ENCODE measurements around the gene SPATA24.
"Not testable (repeated sequence)": the region's sequence is repeated elsewhere in the genome, so short reads cannot be mapped to it uniquely, and the experiment has no call there.

The SPATA24 gene

DNA sequence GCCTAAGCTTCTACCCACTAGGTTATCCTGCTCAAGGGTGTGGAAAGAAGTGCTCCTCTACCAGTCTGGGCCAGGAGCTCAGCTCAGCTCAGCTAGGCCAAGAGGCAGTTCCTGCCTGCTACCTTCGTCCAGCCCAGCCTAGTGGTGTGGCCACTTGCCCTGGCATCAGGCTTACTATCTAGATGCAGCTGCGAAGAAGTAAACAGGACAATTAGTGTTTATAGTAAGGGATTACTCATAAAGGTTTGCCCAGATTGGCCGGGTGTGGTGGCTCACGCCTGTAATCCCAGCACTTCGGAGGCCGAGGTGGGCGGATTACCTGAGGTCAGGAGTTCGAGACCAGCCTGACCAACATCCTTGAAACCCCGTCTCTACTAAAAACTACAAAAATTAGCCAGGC is 12.8 kb upstream of the SPATA24 start:
- peak; percentile 41 for DNase-seq

DNA sequence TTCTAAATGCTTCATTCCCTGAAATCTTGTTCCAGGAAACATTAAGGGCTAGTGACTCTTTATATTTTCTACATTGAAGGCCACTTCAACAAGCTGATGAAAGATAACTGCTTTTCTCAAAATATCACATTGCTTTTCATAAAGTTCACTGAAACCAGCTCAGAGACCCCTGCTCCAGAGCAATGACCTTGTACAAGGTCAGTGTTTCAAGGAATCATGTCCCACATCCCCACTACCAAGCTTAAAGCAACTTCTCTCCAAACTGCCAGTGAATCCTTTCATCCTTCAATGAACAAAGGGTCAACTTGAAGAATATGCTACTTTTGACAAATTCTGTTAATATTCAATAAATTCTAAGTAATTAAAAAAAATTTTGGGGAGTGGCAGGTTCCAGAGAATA is 12.0 kb upstream of the SPATA24 start:
- no peak for DNase-seq

DNA sequence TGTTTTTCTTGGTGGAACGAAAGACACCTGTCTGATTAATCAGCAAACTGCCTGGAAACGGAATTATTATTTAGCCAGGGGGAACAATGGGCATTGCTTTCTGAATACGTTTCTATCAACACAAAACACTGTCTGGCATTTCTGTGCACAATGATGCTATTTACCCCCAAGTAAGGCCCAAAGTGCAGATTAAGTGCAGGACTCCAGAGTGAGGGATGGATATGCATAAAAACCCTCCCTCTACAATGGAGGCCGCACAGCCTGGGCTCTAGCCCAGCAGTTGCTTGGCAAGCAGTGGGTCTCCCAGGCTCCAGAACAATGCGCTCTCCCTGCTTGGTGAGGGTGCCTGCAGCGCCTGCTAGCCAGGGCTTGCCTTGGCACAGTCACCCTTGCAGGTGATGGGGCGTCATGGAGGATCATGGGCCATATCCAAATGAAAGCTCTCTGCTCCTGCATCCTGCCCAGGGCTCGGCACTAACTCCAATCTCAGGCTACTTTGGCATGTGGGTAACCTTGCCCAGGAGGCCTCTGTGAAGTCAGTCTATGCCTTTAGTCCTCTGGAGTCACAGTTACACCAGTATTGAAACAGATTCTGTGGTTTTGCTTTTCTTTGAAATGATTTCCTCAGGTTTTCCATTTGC is 11.5 kb upstream of the SPATA24 start:
- no peak for DNase-seq

DNA sequence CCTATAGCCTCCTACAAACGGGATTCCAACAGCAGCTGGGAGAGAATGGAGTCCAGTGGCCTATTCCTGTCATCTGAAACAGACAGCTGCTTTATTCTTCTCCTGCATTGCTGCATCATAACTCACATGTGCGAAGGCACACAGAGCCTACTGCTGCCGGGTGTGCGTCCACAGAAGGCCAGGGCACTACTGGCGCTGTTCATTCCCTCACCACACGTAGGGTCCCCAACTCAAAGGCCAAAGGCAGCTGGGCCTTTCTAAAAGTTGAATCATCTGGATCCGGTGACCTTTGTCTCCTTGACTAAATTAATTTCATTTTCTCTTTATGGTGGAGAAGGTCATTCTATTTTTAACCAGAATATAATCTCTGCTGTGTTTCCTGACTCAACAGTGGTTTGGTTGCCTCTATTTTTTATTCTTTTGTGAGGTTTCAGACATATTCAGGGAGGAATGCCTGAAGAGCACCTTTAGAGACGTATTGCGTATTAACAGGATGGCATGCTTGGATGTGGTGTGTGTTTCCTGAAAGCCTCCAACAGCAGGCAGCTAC is 10.8 kb upstream of the SPATA24 start:
- no peak for DNase-seq

DNA sequence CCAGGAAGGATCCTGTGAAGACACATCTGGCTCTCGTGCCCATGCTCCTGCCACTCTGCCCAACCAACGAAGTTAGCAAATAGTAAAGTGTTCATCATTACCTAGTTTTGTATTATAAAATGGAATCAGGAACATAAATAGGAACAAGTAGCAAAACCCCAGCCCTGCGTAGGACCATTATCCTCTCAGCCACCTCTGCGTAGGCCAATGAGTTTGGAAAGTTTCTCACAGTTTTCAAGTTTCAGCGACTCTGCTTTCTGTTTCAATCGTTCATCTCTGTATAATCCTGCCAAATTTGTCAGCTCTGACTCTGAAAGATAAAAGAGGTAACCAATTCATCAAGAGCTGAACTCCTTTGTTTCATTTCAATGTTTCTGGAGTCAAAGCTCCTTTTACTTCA is 10.1 kb upstream of the SPATA24 start:
- DNase-seq, result no peak

DNA sequence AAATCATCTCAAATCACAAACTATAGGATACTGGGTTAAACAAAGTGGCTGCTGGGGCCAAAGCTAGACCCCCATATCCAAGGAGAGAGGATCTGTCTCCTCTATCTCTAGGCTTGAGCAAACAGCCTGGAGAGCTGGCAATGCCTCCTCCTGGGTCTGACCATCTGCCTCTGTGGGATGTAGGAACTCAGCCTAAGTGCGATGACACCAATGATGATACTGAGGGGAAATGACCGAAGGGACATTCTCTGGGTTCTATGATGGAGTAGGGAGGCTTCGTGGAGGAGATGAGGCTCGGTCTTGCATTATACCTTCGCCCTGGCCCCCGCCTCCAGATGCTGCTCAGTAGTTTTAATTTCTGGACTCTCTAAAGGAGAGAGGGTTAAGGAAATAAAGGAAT is 9.3 kb upstream of the SPATA24 start:
- no peak for DNase-seq

DNA sequence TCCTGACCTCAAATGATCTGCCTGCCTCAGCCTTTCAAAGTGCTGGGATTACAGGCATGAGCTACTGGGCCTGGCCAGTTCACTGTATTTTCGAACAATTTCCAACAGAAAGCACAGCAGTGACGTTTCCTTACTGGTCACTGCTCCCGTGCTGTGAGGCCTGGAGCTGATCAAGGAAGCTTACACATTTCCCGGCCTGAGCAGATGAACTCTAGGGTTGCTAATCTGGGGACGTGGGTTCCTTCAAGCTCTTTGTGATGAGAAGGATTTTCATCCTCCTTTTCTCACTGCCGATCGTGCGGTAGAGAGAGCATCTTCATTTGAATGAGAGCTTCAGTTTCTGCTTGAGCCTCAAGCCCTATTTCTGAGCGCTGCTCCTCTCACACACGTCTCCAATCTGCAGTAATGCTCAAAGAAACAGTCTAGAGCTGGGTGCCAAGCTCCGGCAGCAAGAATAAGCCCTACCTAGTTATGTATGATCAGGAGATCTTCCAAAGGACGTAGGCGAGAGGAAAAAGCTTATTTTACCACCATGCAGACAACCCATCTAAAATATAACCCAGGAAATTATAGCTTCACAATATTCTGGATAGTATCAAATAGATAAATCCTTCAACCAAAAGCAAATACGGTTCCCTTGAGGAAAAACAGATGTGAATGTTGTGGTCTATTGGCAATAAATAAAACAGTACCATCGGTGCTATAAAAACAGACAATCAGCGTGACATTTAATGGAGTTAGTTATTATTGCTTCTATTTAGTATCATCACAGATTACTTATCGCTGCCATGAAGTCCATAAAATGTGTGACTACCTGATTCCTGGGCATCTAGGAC is 7.3 kb upstream of the SPATA24 start:
- DNase-seq, result no peak

DNA sequence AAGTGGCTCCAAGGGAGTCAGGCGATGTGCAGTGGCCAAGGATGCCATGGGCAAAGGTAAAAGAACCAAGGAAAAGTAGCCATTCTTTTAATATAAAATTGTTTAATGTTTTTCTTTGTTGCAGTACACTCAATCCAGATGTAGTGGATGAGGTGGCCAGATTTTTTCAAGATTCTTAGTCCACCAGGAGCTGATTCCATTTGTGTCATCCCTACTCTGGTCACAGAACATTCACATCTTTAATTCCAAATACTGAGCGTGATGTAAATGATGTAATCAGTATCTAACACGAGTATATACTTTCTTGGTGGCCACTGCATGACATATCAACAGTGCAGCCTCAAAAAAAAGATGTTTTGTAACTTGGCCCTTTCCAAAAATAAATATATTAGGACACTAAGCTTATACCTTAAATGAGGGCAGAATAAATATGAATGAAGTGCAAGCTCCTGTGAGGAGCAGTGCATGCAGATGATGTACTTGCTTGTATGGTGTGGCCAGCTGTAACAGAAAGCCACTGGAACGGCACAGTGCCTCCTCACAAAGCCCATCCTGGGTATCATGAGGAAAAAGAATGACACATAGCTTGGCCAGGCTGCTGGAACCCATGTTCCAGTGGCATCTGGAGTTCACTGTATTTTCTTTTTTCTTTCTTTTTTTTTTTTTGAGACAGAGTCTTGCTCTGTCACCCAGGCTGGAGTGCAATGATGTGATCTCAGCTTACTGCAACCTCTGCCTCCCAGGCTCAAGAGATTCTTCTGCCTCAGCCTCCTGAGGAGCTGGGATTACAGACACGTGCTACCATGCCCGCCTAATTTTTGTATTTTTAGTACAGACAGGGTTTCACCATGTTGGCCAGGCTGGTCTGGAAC is 6.5 kb upstream of the SPATA24 start:
- DNase-seq, result no peak

DNA sequence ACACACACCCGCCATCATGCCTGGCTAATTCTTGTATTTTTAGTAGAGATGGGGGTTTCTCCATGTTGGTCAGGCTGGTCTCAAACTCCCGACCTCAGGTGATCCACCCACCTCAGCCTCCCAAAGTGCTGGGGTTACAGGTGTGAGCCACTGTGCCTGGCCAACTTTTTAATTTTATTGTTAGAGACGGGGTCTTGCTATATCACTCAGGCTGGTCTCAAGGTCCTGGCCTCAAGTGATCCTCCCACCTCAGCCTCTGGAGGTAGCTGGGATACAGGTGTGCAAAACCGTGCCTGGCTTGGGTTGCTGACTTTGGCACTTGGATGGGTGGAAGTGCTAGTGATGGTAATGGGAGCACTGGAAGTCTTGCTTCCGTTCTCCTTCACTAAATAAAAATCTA is 5.2 kb upstream of the SPATA24 start:
- DNase-seq, result not testable (repeated sequence)

DNA sequence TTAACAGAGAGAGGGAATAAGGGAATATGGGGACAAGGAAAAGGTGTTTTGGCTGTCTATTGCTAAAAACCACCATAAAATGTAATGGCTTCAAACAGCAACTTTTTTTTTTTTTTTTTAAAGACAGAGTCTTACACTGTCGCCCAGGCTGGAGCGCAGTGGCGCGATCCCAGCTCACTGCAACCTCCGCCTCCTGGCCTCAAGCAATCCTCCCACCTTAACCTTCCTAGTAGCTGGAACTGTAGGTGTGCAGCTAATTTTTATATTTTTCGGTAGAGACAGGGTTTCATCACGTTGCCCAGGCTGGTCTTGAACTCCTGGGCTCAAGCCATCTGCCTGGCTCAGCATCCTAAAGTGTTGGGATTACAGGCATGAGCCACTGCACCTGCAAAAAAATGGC is 4.3 kb upstream of the SPATA24 start:
- no peak for DNase-seq

DNA sequence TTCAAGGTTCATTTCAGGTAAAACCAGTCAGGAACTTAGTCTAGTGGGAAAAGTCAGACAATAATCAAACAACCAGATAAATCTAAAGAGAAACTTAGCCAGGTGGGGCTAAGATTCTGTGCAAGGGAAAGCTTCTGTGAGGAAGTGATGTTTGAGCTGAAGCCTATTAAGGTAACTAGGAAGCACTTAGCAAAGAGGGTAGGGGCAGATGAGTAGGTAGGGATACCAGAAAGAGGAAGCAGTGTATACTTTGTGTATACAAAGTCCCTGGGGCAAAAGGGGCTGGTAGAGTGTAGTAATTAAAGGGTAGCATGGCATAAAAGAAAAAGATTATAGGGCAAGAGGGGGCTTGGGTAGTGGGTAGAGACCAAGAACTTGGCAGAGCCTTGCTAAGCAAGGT is 3.6 kb upstream of the SPATA24 start:
- DNase-seq, result peak; percentile 25

DNA sequence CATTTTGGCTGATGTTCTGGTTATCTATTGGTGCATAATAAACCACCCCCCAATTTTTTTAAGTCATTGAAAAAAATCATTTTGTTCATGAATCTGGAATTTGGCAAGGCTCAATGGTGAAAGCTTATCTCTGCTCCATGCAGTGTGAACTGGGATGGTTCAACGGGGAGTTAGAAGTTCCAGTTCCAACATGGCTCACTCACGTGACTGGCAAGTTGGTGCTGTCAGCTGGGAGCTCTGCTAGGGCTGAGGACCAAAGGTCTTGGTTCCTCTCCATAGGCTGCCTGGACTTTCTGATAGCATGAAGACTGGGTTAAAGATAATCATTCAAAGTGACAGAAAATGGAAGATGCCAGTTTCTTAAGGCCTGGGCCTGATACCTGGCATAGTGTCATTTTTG is 3.1 kb upstream of the SPATA24 start:
- DNase-seq, result no peak

DNA sequence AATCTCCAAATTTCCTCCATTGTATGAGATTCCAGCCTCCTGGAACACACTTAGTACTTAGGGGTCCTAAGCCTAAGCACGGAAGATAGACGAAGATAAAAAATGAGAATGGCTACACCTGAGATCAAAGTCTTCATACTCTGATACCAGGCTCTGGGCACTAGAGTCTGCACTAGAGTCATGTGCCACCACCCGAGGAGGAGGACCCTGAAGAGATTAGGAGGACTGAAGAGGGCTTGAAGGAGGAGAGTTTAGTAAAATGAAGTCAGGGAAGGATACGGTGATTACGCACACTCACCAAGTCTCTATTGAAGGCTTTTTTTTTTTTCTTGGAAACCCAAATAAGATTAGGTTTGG is 573 bp upstream of the SPATA24 start:
- DNase-seq, result no peak

DNA sequence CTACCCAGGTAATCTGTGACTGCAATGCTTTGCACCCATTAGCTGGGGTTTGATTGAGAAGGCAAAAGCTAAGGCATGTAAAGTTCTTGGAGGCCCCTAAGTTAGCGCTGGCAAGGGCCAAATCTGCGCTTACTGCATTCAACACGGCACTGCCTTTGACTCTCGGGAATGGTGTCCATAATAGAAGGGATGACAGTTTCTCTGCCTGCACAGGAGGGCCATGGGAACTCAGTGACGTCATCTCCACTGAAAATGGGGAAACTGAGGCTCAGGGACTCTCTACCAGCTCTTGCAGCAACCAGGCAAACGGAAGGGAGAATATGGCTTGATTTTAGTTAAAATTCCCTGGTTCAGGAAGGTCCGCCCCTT is 487 bp downstream of the SPATA24 start:
- no peak for DNase-seq

DNA sequence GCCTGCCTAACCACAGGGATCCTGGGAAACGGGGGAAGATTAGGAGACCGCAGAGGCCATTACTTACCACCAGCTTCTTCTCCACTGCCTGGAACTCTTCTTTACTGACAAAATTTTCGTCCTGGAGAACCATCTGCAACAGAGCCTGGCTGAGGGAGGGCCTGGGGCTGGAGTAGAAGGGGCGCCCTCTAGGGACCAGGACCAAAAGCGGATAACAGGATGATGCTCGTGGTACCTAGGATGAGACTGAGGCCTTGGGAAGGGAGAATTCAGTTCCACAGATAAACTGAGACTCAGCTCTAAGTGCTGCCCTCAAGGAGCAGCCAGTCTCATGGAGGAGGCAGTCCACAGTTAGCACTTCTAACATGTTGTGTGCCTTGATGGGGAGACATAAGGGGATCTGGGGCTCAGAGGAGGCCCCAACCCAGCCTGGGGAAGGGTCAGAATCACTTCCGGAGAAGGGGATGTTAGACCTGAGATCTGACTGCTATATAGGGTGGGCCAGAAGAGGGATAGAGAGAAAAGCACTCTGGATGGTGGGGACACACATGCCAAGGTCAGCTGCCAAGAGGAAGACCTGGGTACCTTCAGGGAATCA is 1.2 kb downstream of the SPATA24 start:
- peak; percentile 31 for DNase-seq

DNA sequence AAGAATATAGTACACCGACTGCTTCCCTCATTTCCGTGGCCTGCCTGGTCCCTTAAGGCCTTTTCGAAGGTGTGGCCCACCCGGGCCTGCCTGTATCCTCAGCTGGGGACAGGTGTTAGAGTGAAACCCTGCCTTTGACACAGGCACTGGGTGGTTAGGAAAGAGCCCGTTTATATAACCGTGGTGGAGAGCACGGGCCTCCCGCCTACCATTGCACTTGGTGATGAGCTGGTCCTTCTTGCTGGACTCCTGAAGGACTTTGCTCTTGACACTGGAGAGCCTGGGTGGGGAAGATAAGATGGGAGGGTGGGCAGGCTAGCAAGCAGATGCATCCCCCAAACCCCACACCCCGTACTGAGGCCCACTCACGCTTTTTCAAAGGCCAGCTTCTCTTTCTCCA is 2.3 kb downstream of the SPATA24 start:
- no peak for DNase-seq

DNA sequence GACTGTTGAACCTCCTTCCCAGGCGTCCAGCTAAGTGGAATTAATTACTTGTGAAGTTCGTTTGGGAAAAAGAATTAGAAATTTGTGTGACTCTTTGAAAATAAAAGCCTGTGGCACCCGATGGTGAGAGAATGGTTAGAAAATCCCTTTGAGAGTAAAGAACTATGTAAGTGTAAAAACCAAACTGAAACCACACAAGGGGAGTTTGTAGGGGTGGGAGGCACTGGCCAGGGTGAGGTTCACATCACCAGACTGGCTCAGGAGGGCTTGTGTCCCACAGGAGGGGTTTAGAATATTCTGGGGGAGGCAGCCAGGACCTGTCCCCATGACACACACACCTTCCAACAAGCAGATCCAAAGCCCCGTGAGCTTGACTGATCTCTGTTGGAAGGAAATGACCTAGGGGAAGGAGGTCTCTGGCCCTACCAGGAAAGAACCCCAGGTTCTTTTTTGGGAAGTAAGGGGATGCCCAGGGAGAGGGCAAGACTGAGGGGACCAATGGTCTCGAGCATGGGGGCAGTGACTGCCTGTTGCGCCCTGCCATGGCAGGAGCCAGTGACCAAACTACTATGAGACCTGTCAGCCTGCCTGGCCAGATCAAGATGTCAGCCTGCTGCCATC is 4.3 kb downstream of the SPATA24 start:
- DNase-seq, result no peak

DNA sequence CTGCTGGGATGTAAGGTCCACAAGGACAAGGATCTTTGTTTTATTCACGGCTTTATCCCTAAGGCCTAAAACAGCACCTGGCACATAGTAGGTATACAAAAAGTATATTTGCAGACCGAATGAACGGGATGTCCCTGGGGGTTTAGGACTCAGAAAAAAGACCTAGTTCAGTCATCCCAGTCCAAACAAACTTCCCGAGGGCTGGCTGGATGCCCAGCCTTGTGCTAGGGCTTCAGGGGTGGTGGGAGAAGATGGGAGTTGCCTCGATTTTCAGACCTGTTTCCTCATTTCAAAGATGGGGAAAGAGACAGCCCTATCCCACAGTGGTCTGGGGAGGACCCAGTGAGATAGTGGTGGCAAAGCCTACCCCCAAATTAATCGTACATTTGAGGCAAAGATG is 6.0 kb downstream of the SPATA24 start:
- no peak for DNase-seq

DNA sequence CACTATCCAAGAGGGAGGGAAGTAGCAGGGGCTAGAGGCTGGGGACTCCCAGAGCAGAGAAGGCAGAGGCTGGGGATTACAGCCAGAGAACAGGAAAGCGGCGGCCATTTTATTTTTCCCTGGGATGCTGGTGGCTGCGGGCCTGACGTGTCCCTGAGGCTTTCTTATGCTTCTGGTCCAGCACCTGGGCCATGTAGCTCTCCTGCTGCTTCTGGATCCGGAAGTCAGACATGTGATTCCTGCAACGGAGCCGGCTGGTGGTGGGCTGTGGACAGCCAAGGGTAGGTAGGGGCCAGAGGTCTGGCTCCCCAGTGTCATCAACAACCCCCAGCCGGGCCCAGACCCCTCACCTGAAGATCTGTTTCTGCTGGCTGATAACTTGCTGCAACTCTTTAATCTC is 7.2 kb downstream of the SPATA24 start:
- no peak for DNase-seq

DNA sequence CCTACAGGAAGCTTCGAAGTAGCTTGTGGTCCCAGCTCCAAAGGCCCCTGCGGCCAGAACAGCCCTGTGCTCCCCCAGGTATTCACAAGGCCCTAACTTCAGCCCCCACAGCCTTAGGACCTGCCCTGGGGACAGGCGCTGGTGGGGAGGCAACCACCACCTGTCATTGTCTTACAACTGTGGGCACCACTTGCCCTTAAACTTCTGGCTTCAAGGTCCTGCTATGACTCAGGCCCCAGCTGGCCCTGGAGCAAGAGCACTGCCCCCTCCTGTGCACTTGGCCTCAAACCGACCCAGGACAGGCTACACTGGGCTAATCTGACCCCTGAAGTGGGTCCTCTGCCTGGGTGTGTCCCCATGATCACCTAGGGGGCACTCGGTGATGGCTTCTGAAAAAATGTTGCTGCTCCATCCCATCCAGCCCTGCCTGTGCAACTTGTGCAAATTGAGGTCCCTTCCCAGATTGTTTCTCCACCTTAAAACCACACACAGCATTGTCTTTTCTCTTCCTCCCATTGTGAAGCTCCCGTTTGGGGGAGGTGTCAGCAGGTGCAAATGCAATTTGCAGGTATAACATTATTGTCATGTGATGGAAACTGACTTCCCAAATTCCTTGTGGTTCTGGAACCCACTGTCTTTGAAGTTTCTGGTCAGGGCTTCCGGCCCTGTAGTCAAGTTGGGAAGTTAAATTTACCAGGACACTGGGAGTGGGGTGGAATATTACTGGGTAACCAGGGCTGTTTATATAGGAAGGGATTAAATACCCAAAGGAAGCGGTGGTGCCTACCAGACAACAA is 7.8 kb downstream of the SPATA24 start:
- DNase-seq, result no peak

DNA sequence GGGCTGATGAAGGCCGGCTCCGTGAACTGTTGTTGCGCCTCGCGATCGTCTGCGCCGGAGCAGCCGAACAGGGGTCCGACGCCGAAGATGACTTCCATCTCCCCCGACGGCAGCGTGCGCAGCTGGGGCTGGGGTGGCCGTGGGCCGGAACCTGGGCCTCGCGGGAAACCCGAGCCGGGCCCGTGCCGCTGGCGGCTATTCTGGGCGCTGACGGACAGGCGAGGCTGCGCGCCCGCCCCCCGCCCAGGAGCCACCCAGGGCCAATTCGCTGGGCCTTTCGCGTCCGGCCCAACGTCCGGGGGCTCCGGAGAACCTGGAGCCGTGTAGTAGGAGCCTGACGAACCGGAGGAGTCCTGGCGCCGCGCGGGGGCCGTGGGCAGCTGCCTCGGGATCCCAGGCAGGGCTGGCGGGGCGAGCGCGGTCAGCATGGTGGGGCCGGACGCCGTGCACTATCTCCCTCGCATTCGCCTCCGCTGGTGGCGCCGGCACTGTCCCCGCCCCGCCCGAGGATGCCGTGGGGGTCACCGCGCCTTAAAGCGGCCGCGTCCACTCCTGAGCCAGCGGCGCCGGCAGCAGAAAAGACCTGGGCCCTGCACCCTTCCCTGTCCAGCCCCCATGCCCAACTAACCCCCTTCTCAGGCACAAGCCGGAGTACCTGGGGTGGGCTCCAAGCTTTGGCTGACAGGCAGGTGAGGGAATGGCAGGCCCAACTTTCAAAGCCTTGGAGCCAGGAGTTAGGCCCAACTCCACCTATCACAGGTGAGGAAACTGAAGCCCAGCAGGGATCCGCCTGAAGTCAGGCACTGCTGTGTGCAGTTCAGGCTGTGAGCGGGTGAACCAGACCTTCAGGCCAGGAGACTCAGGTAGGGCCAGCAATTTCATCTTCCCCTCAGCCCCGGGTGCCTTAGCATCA is 9.0 kb downstream of the SPATA24 start, which contains the start of gene PROB1:
Gene PROB1 (minus strand): TSS at position 451 of the 913 bp plus-strand sequence. CDS start 23 bp downstream, at position 428.
- DNase-seq, result no peak

All from MV-4-11 (cell line).